ENCODE results near the gene GTPBP2. TPM values are rescaled to one million over a fixed set of nuclear protein-coding genes. Genes with fewer than 3 reads are reported as not detected.
"Not testable (repeated sequence)": the region's sequence is repeated elsewhere in the genome, so short reads cannot be mapped to it uniquely, and the experiment has no call there.

Gene GTPBP2
- total RNA-seq, 2 experiments from 2014 or later, result 107 to 115 TPM

- Mint-ChIP-seq H3K27ac (peak overlapping the region; percentile 74), H3K36me3 (peaks cover 17% of the 10 kb centered on the region), H3K4me3 (peak overlapping the region; percentile 86), H3K27me3 (peaks cover 2% of the 10 kb centered on the region), H3K4me1 (peaks cover 14% of the 10 kb centered on the region), H3K9me3 (no peaks in the 10 kb centered on the region)
- ATAC-seq (ENCODE audit: low read depth) (peak; percentile 28), DNase-seq (no peak)
- POLR2A ChIA-PET, result interaction anchor here (0.5 to 1.7 kb wide), 6 partner anchors 9 to 651 kb away, joined by 3 to 14 read pairs (median 6); partner anchors contain the start of genes GTPBP2 and MAD2L1BP
Measured at GRCh38 chr6:43645613-43645964, 16.5 kb upstream of the GTPBP2 start.

DNA sequence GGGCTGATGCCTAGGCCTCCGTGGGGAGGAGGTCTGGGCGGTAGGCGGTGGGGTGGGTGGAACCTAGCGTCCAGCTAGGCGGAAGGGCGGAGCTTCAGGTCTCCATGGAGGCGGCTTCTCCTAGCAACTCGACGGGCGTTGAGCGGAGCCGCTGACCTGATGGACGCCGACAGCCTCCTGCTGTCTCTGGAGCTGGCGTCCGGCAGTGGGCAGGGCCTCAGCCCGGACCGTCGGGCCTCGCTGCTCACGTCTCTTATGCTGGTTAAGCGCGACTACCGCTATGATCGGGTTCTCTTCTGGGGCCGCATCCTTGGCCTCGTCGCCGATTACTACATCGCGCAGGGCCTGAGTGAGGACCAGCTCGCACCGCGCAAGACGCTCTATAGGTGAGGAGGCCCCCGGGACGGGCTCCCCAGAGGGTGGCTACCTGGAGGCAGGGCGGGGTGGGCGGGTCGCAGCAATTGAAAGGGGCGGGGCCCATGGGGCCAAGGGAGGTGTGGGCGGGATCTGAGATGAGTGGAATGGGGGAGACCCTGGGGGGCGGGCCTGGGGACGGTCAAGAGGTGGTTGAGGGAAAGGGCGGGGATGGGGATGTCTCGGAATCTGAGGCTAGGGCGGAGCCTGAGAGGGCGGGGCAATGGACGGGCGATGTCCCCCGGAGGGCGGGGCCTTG lies 16.0 kb upstream of the GTPBP2 start, which contains the start of gene RSPH9:
RSPH9 (plus strand) TSS at position 97 of the 673 bp plus-strand sequence; CDS start at position 160, 63 bp downstream.
- ATAC-seq (ENCODE audit: low read depth) (peak; percentile 84), DNase-seq (peak; percentile 72)
- peaks cover 2% of the 10 kb centered on the region for H3K27me3 Mint-ChIP-seq
- peaks cover 17% of the 10 kb centered on the region for H3K4me1 Mint-ChIP-seq
- H3K36me3 Mint-ChIP-seq, result peaks cover 22% of the 10 kb centered on the region
- peak within 1 kb of the TSS; percentile 74 for H3K27ac Mint-ChIP-seq
- peak within 1 kb of the TSS; percentile 86 for H3K4me3 Mint-ChIP-seq
- H3K9me3 Mint-ChIP-seq, result no peaks in the 10 kb centered on the region
- POLR2A ChIA-PET, result interaction anchor here (0.5 to 1.7 kb wide), 5 partner anchors 9 to 651 kb away, joined by 3 to 14 read pairs (median 5); partner anchors contain the start of genes GTPBP2 and MAD2L1BP

DNA sequence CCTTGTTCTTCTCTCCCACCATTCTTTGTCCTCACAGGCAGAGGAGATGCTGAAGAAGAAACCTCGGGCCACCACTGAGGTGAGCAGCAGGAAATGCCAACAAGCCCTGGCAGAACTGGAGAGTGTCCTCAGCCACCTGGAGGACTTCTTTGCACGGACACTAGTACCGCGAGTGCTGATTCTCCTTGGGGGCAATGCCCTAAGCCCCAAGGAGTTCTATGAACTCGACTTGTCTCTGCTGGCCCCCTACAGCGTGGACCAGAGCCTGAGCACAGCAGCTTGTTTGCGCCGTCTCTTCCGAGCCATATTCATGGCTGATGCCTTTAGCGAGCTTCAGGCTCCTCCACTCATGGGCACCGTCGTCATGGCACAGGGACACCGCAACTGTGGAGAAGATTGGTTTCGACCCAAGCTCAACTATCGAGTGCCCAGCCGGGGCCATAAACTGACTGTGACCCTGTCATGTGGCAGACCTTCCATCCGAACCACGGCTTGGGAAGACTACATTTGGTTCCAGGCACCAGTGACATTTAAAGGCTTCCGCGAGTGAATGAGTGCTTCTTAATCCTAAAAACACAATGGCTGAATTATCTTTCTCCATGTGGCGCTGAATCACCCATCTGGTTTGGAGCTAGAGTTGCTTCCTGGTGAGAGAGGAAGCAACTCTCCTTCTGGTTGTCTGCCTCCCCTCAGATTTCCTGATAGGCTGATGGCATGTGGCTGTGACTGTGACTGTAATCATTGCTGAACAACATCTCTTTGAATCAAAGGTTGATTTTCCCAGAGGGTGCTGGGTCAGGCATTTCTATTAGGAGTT lies 11.1 kb upstream of the GTPBP2 start:
- no peak for ATAC-seq (ENCODE audit: low read depth)
- no peaks in the 10 kb centered on the region for H3K27me3 Mint-ChIP-seq
- no peaks in the 10 kb centered on the region for H3K9me3 Mint-ChIP-seq
- POLR2A ChIA-PET, result interaction anchor here (0.7 to 2.6 kb wide), 2 partner anchors 10 to 53 kb away, joined by 5 to 13 read pairs; partner anchors contain the start of gene GTPBP2
- peaks cover 40% of the 10 kb centered on the region for H3K4me1 Mint-ChIP-seq
- no peak for DNase-seq
- peaks cover 29% of the 10 kb centered on the region for H3K36me3 Mint-ChIP-seq
- H3K4me3 Mint-ChIP-seq, result no peak overlapping the region
- no peak overlapping the region for H3K27ac Mint-ChIP-seq

DNA sequence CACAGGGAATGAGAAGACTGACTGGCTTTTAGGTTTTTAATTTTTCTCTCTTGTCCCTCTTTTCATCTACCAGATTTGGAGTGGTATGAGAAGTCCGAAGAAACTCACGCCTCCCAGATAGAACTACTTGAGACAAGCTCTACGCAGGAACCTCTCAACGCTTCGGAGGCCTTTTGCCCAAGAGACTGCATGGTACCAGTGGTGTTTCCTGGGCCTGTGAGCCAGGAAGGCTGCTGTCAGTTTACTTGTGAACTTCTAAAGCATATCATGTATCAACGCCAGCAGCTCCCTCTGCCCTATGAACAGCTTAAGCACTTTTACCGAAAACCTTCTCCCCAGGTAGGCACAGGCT lies 7.2 kb upstream of the GTPBP2 start:
- DNase-seq, result peak; percentile 39
- POLR2A ChIA-PET, result interaction anchor here (0.8 to 2.4 kb wide), 10 partner anchors 9 to 134 kb away, joined by 3 to 14 read pairs (median 5); partner anchors contain the start of genes MRPS18A, POLH, RSPH9 and VEGFA
- H3K27me3 Mint-ChIP-seq, result no peaks in the 10 kb centered on the region
- H3K27ac Mint-ChIP-seq, result peak overlapping the region; percentile 96
- peak; percentile 15 for ATAC-seq (ENCODE audit: low read depth)
- peaks cover 30% of the 10 kb centered on the region for H3K36me3 Mint-ChIP-seq
- peak overlapping the region; percentile 98 for H3K4me3 Mint-ChIP-seq
- H3K9me3 Mint-ChIP-seq, result no peaks in the 10 kb centered on the region
- H3K4me1 Mint-ChIP-seq, result peaks cover 40% of the 10 kb centered on the region

- H3K4me1 Mint-ChIP-seq, result peaks cover 43% of the 10 kb centered on the region
- H3K4me3 Mint-ChIP-seq, result peak within 1 kb of the TSS; percentile 98
- peak within 1 kb of the TSS; percentile 96 for H3K27ac Mint-ChIP-seq
- H3K9me3 Mint-ChIP-seq, result no peaks in the 10 kb centered on the region
- DNase-seq (peak; percentile 93), ATAC-seq (ENCODE audit: low read depth) (peak; percentile 82)
- POLR2A ChIA-PET, result interaction anchor here (0.6 to 2.4 kb wide), 13 partner anchors 8 to 135 kb away, joined by 3 to 14 read pairs (median 5); partner anchors contain the start of genes MRPS18A, POLH, RSPH9 and VEGFA
- peaks cover 28% of the 10 kb centered on the region for H3K36me3 Mint-ChIP-seq
- H3K27me3 Mint-ChIP-seq, result no peaks in the 10 kb centered on the region
Measured at GRCh38 chr6:43635387-43636307, 6.6 kb upstream of the GTPBP2 start, which contains the start of gene MAD2L1BP. MAD2L1BP (plus strand) TSS chr6:43635840; CDS start chr6:43635876, 36 bp downstream.

DNA sequence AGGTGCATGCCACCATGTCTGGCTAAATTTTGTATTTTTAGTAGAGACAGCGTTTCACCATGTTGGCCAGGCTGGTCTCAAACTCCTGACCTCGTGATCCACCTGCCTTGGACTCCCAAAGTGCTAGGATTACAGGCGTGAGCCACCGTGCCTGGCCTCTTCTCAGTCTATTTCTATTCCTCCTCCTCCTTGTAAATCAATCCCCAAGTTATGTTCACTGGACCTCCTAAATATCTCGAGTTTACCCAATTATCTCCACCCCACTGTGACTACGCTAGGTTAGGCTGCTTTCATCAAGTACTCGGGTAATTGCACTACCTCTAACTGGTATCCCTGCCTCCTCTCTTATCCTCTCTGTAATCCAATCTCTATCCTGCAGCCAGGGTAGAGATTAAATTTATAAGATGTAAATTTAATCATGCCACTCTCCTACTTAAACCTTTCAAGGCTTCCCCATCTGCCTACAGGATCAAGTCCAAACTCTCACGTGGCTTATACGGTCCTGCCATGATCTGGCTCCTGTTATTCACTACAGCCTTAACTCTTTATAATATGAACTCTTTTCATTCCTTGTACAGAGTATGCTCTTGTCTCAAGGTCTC lies 5.7 kb upstream of the GTPBP2 start:
- Mint-ChIP-seq H3K4me1 (peaks cover 41% of the 10 kb centered on the region), H3K27me3 (no peaks in the 10 kb centered on the region), H3K9me3 (no peaks in the 10 kb centered on the region), H3K4me3 (peak overlapping the region; percentile 98), H3K36me3 (peaks cover 22% of the 10 kb centered on the region), H3K27ac (peak overlapping the region; percentile 96)
- ATAC-seq (ENCODE audit: low read depth) (no peak), DNase-seq (no peak)
- POLR2A ChIA-PET, result interaction anchor here (0.6 to 2.4 kb wide), 8 partner anchors 10 to 366 kb away, joined by 3 to 14 read pairs (median 5); partner anchors contain the start of genes POLH, RSPH9, VEGFA and XPO5

GRCh38 chr6:43633002-43633401 lies 3.9 kb upstream of the GTPBP2 start:
- not testable (repeated sequence) for H3K4me3 Mint-ChIP-seq; ATAC-seq (ENCODE audit: low read depth); H3K27ac Mint-ChIP-seq; H3K9me3 Mint-ChIP-seq; H3K27me3 Mint-ChIP-seq; DNase-seq
- Mint-ChIP-seq H3K36me3 (peaks cover 16% of the 10 kb centered on the region), H3K4me1 (peaks cover 35% of the 10 kb centered on the region)
- POLR2A ChIA-PET, result interaction anchor here (0.7 kb wide), 1 partner anchor 164 kb away, joined by 4 read pairs; no protein-coding TSS in a partner anchor

DNA sequence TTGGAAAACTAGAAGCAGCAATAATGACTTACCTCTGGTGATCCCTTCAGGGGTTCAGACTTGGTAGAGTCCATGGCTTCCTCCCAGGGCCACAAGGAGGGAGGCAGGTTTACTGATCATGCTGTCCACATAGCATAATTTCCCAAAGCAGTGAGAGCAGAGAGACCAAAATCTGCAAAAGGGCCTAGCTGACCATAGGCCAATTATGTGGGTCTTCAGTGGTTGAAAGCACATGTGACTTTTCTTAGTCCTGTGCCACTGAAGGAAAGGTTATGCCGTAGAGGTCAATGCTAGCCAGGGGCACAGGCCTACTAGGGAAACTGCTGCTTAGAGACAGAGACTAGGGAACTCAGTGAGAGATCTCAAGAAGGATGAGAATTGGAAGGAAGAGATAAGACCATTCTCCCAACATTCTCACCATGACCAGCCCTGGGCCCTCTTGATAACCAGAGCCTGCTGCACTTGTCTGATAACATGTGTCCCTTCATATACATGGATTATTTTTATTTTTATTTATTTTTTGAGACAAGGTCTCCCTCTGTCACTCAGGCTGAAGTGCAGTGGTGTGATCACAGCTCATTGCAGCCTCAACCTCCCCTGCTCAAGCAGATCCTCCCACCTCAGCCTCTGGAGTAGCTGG lies 2.0 kb upstream of the GTPBP2 start:
- POLR2A ChIA-PET, result interaction anchor here (2.2 to 2.3 kb wide), 2 partner anchors 36 to 56 kb away, joined by 9 to 24 read pairs; partner anchors contain the start of genes POLH and XPO5
- peak overlapping the region; percentile 62 for H3K4me3 Mint-ChIP-seq
- ATAC-seq (ENCODE audit: low read depth) (no peak), DNase-seq (no peak)
- peak overlapping the region; percentile 95 for H3K27ac Mint-ChIP-seq
- peaks cover 27% of the 10 kb centered on the region for H3K36me3 Mint-ChIP-seq
- H3K4me1 Mint-ChIP-seq, result peaks cover 39% of the 10 kb centered on the region
- no peaks in the 10 kb centered on the region for H3K9me3 Mint-ChIP-seq
- H3K27me3 Mint-ChIP-seq, result no peaks in the 10 kb centered on the region

- H3K27me3 Mint-ChIP-seq, result no peaks in the 10 kb centered on the region
- H3K27ac Mint-ChIP-seq, result peak overlapping the region; percentile 95
- H3K4me1 Mint-ChIP-seq, result peaks cover 34% of the 10 kb centered on the region
- peak overlapping the region; percentile 100 for H3K4me3 Mint-ChIP-seq
- POLR2A ChIA-PET, result interaction anchor here (0.6 to 2.3 kb wide), 38 partner anchors 9 to 1580 kb away, joined by 3 to 32 read pairs (median 4); partner anchors contain the start of genes BICRAL, CNPY3, HSP90AB1 and KLC4
- ATAC-seq (ENCODE audit: low read depth), result peak; percentile 73
- peak; percentile 89 for DNase-seq
- no peaks in the 10 kb centered on the region for H3K9me3 Mint-ChIP-seq
- H3K36me3 Mint-ChIP-seq, result peaks cover 24% of the 10 kb centered on the region
Measured at GRCh38 chr6:43629505-43630300, 639 bp upstream of the GTPBP2 start.

DNA sequence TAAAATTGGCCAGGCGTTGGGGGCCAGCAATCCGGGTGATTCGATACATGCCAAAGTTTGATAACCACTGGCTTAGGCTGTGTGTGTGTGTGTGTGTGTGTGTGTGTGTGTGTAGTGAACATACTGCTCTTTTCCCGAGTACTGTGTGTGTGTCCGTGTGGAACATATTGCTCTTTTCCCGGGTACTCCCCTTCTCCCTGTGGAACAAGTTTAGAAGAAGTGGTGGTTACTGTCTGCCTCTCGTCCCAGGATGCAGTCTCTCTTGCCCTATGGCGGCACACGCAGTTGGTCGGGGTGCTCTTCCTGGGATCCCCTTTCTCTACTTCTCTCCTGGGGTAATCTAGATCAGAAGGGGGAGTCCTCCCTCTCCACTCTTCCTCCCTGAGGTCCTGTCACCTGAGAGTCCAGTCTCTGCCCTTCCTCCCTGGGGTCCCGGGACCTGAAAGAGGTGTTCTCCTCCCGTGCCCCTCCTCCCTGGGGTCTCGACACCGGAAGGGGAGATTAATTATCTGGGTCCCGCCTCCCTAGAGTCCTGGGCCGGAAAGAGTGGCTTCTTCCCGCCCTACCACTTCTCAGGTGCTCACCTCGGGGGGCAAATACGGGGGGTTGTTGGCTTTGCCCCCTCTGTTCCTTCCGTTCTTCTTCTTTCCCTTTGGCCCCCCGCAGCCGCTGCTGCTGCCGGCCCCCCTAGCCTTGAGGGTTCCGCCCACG lies 516 bp downstream of the GTPBP2 start:
- POLR2A ChIA-PET, result interaction anchor here (0.6 to 2.3 kb wide), 14 partner anchors 8 to 699 kb away, joined by 3 to 32 read pairs (median 8); partner anchors contain the start of genes CNPY3, HSP90AB1, MAD2L1BP and POLH
- peak; percentile 39 for ATAC-seq (ENCODE audit: low read depth)
- peaks cover 33% of the 10 kb centered on the region for H3K4me1 Mint-ChIP-seq

More for the DNA sequence above, 516 bp downstream of the GTPBP2 start:
- peaks cover 25% of the 10 kb centered on the region for H3K36me3 Mint-ChIP-seq
- peak; percentile 69 for DNase-seq
- peak overlapping the region; percentile 95 for H3K27ac Mint-ChIP-seq
- no peaks in the 10 kb centered on the region for H3K9me3 Mint-ChIP-seq
- peak overlapping the region; percentile 100 for H3K4me3 Mint-ChIP-seq
- H3K27me3 Mint-ChIP-seq, result no peaks in the 10 kb centered on the region
